Measurements from ENCODE around the gene SGIP1.

DNA sequence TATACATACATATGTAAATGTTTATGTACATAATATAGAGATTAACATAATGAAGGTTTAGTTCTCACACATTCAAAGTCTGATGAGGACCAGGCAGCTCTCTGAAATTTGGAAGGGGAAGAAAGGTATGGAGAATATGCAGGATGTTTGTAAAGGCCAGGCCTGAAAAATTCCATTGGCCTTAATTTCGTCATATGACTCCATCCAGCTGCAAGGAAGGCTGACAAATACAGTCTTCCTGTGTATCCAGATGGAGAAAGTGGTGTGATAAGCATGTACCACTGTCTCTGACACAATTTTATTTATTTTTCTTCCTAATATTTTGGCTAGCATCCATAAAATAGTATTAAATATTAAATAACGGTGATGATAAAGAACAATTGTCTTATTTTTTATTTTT, 6.3 kb upstream of the SGIP1 start:
- TF ChIP-seq, protein P1, sequence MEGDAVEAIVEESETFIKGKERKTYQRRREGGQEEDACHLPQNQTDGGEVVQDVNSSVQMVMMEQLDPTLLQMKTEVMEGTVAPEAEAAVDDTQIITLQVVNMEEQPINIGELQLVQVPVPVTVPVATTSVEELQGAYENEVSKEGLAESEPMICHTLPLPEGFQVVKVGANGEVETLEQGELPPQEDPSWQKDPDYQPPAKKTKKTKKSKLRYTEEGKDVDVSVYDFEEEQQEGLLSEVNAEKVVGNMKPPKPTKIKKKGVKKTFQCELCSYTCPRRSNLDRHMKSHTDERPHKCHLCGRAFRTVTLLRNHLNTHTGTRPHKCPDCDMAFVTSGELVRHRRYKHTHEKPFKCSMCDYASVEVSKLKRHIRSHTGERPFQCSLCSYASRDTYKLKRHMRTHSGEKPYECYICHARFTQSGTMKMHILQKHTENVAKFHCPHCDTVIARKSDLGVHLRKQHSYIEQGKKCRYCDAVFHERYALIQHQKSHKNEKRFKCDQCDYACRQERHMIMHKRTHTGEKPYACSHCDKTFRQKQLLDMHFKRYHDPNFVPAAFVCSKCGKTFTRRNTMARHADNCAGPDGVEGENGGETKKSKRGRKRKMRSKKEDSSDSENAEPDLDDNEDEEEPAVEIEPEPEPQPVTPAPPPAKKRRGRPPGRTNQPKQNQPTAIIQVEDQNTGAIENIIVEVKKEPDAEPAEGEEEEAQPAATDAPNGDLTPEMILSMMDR (IDR thresholded peaks at IDR 0.05), result no peak
- TF ChIP-seq POLR2AphosphoS5 (IDR thresholded peaks at IDR 0.05) (no peak), EP300 (IDR thresholded peaks at IDR 0.05) (no peak)

Measured in sigmoid colon (tissue), 4 donors.